ENCODE results near the gene DXO.

DXO gene

GRCh38 chr6:31956796-31957195 is 15.1 kb downstream of the DXO start:
- peaks cover 4% of the 10 kb centered on the region; the same call in 1 of the 2 replicates for H3K4me1 ChIP-seq (ENCODE audit: insufficient read depth, low read length)
- H3K9me3 ChIP-seq (ENCODE audit: control insufficient read depth, insufficient read depth, low read length): no peaks in the 10 kb centered on the region
- H3K36me3 ChIP-seq (ENCODE audit: insufficient read depth, low read length): peaks cover 18% of the 10 kb centered on the region; the same call in 1 of the 2 replicates
- no peak overlapping the region for H3K9ac ChIP-seq (ENCODE audit: low read depth, low read length)

GRCh38 chr6:31954511-31954910 is 17.4 kb downstream of the DXO start:
- H3K4me1 ChIP-seq (ENCODE audit: insufficient read depth, low read length): peaks cover 4% of the 10 kb centered on the region; the same call in 1 of the 2 replicates
- H3K9ac ChIP-seq (ENCODE audit: low read depth, low read length): no peak overlapping the region
- H3K9me3 ChIP-seq (ENCODE audit: control insufficient read depth, insufficient read depth, low read length): no peaks in the 10 kb centered on the region
- H3K36me3 ChIP-seq (ENCODE audit: insufficient read depth, low read length): peaks cover 18% of the 10 kb centered on the region; the same call in 1 of the 2 replicates

- no peaks in the 10 kb centered on the region for H3K9me3 ChIP-seq (ENCODE audit: control insufficient read depth, insufficient read depth, low read length)
- H3K9ac ChIP-seq (ENCODE audit: low read depth, low read length): no peak overlapping the region
- H3K4me1 ChIP-seq (ENCODE audit: insufficient read depth, low read length): peaks cover under 1% of the 10 kb centered on the region; the same call in 1 of the 2 replicates
- peaks cover 18% of the 10 kb centered on the region; the same call in 1 of the 2 replicates for H3K36me3 ChIP-seq (ENCODE audit: insufficient read depth, low read length)
Measured at GRCh38 chr6:31952890-31953289, 19.0 kb downstream of the DXO start.

DNA sequence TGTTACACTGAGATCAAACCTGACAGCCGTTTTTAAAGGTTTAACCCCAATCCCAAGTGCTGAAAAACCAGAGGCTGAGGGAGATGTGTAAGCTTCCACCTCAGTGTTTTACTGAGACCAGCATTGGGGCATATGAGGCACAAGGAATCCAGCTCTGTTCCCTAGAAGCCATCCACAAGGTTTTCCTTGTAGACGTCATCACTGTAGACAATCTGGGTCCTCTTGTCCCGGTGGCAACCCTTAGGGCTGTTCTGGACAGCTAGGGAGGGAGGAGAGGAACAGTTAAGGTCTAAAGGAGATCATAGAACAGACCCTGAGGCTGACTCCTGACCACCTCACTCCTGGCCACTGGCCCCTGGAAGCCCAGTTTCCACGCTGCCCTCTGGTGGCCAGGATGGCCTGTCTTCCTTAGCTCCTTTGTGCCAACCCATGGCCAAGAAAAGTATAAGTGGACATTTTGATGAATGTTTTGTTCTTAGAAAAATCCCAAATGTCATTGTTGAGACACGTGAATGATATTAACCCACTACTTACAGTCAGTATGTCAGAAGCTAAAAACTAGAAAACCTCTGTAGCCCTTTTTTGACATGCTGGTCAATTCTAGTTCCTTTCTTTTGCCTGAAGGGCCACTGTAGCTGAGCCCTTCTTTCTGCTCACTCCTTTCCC is 19.7 kb downstream of the DXO start:
- no peak overlapping the region for H3K9ac ChIP-seq (ENCODE audit: low read depth, low read length)
- peaks cover 18% of the 10 kb centered on the region; the same call in 1 of the 2 replicates for H3K36me3 ChIP-seq (ENCODE audit: insufficient read depth, low read length)

GRCh38 chr6:31949926-31950548 is 21.9 kb downstream of the DXO start:
- Histone ChIP-seq H3K9ac (ENCODE audit: low read depth, low read length) (no peak overlapping the region), H3K36me3 (ENCODE audit: insufficient read depth, low read length) (peaks cover 6% of the 10 kb centered on the region; the same call in 1 of the 2 replicates), H3K4me1 (ENCODE audit: insufficient read depth, low read length) (peaks cover 4% of the 10 kb centered on the region; the same call in 1 of the 2 replicates), H3K9me3 (ENCODE audit: control insufficient read depth, insufficient read depth, low read length) (no peaks in the 10 kb centered on the region)

More for the DNA sequence above, 19.7 kb downstream of the DXO start:
- no peaks in the 10 kb centered on the region for H3K4me1 ChIP-seq (ENCODE audit: insufficient read depth, low read length)
- H3K9me3 ChIP-seq (ENCODE audit: control insufficient read depth, insufficient read depth, low read length): no peaks in the 10 kb centered on the region

- peaks cover 4% of the 10 kb centered on the region; the same call in 1 of the 2 replicates for H3K4me1 ChIP-seq (ENCODE audit: insufficient read depth, low read length)
- H3K9me3 ChIP-seq (ENCODE audit: control insufficient read depth, insufficient read depth, low read length): no peaks in the 10 kb centered on the region
- peaks cover 3% of the 10 kb centered on the region; the same call in 1 of the 2 replicates for H3K36me3 ChIP-seq (ENCODE audit: insufficient read depth, low read length)
- no peak overlapping the region for H3K9ac ChIP-seq (ENCODE audit: low read depth, low read length)
Measured at GRCh38 chr6:31948753-31949413, 23.1 kb downstream of the DXO start.

DNA sequence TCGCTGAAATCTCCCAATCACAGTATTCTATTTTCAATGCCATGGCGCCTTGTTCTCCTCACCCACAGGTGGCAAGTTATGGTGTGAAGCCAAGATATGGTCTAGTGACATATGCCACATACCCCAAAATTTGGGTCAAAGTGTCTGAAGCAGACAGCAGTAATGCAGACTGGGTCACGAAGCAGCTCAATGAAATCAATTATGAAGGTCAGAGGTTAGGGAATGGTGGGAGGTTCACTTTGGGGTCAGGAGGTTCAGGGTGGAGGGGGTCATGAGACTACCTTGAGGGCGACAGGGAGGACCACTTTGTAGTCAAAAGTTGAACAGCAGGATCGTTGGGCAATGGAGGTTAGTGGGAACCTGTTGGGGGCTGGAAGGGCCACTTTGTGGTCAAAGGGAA is 23.6 kb downstream of the DXO start:
- no peak overlapping the region for H3K9ac ChIP-seq (ENCODE audit: low read depth, low read length)
- peaks cover 4% of the 10 kb centered on the region; the same call in 1 of the 2 replicates for H3K4me1 ChIP-seq (ENCODE audit: insufficient read depth, low read length)
- peaks cover 2% of the 10 kb centered on the region; the same call in 1 of the 2 replicates for H3K36me3 ChIP-seq (ENCODE audit: insufficient read depth, low read length)
- no peaks in the 10 kb centered on the region for H3K9me3 ChIP-seq (ENCODE audit: control insufficient read depth, insufficient read depth, low read length)

GRCh38 chr6:31947864-31948263 is 24.1 kb downstream of the DXO start:
- Histone ChIP-seq H3K9ac (ENCODE audit: low read depth, low read length) (no peak overlapping the region), H3K9me3 (ENCODE audit: control insufficient read depth, insufficient read depth, low read length) (no peaks in the 10 kb centered on the region), H3K4me1 (ENCODE audit: insufficient read depth, low read length) (peaks cover 4% of the 10 kb centered on the region; the same call in 1 of the 2 replicates), H3K36me3 (ENCODE audit: insufficient read depth, low read length) (no peaks in the 10 kb centered on the region)

DNA sequence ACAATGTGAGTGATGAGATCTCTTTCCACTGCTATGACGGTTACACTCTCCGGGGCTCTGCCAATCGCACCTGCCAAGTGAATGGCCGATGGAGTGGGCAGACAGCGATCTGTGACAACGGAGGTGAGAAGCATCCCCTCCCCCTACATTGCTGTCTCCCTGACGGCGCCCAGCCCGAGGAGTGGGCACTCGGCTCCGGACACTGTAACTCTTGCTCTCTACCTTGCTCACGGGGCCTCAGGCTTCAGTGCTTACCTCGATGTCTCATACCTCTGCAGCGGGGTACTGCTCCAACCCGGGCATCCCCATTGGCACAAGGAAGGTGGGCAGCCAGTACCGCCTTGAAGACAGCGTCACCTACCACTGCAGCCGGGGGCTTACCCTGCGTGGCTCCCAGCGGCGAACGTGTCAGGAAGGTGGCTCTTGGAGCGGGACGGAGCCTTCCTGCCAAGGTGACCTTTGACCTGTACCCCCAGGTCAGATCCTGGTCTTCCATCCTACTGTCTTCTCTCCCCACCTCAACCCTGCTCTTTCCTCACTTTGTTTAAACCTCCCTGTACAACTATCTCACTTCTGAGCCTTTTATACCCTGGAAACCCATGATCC is 24.8 kb downstream of the DXO start:
- Histone ChIP-seq H3K9ac (ENCODE audit: low read depth, low read length) (no peak overlapping the region), H3K9me3 (ENCODE audit: control insufficient read depth, insufficient read depth, low read length) (no peaks in the 10 kb centered on the region), H3K36me3 (ENCODE audit: insufficient read depth, low read length) (no peaks in the 10 kb centered on the region), H3K4me1 (ENCODE audit: insufficient read depth, low read length) (peaks cover 4% of the 10 kb centered on the region; the same call in 1 of the 2 replicates)

- H3K36me3 ChIP-seq (ENCODE audit: insufficient read depth, low read length): no peaks in the 10 kb centered on the region
- peaks cover 4% of the 10 kb centered on the region; the same call in 1 of the 2 replicates for H3K4me1 ChIP-seq (ENCODE audit: insufficient read depth, low read length)
- H3K9me3 ChIP-seq (ENCODE audit: control insufficient read depth, insufficient read depth, low read length): no peaks in the 10 kb centered on the region
- H3K9ac ChIP-seq (ENCODE audit: low read depth, low read length): no peak overlapping the region
Measured at GRCh38 chr6:31946370-31946885, 25.5 kb downstream of the DXO start.

DNA sequence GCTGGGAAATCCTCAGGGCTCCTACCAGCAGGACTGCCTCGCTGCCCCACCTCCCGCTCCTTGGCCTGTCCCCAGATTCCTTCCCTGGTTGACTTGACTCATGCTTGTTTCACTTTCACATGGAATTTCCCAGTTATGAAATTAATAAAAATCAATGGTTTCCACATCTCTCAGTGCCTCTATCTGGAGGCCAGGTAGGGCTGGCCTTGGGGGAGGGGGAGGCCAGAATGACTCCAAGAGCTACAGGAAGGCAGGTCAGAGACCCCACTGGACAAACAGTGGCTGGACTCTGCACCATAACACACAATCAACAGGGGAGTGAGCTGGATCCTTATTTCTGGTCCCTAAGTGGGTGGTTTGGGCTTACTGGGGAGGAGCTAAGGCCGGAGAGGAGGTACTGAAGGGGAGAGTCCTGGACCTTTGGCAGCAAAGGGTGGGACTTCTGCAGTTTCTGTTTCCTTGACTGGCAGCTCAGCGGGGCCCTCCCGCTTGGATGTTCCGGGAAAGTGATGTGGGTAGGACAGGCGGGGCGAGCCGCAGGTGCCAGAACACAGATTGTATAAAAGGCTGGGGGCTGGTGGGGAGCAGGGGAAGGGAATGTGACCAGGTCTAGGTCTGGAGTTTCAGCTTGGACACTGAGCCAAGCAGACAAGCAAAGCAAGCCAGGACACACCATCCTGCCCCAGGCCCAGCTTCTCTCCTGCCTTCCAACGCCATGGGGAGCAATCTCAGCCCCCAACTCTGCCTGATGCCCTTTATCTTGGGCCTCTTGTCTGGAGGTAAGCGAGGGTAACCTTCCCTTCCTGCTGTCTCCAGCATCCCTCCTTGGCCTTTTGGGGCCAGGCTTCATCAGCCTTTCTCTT is 26.2 kb downstream of the DXO start, which contains the start of gene CFB:
CFB (plus strand) TSS at position 589 of the 863 bp plus-strand sequence; CDS start at position 716, 127 bp downstream.
- H3K9ac ChIP-seq (ENCODE audit: low read depth, low read length): no peak within 1 kb of the TSS

GRCh38 chr6:31945154-31945506 is 26.8 kb downstream of the DXO start:
- no peak overlapping the region for H3K9ac ChIP-seq (ENCODE audit: low read depth, low read length)
- H3K4me1 ChIP-seq (ENCODE audit: insufficient read depth, low read length): peaks cover 10% of the 10 kb centered on the region; the same call in 1 of the 2 replicates
- H3K36me3 ChIP-seq (ENCODE audit: insufficient read depth, low read length): no peaks in the 10 kb centered on the region
- no peaks in the 10 kb centered on the region for H3K9me3 ChIP-seq (ENCODE audit: control insufficient read depth, insufficient read depth, low read length)

More for the DNA sequence above, 26.2 kb downstream of the DXO start, which contains the start of gene CFB:
- no peaks in the 10 kb centered on the region for H3K36me3 ChIP-seq (ENCODE audit: insufficient read depth, low read length)
- H3K4me1 ChIP-seq (ENCODE audit: insufficient read depth, low read length): peaks cover 4% of the 10 kb centered on the region; the same call in 1 of the 2 replicates
- no peaks in the 10 kb centered on the region for H3K9me3 ChIP-seq (ENCODE audit: control insufficient read depth, insufficient read depth, low read length)

- H3K36me3 ChIP-seq (ENCODE audit: insufficient read depth, low read length): no peaks in the 10 kb centered on the region
- no peaks in the 10 kb centered on the region for H3K9me3 ChIP-seq (ENCODE audit: control insufficient read depth, insufficient read depth, low read length)
- no peak overlapping the region for H3K9ac ChIP-seq (ENCODE audit: low read depth, low read length)
- H3K4me1 ChIP-seq (ENCODE audit: insufficient read depth, low read length): peaks cover 10% of the 10 kb centered on the region; the same call in 1 of the 2 replicates
Measured at GRCh38 chr6:31943742-31944141, 28.2 kb downstream of the DXO start.
